ENCODE data around the gene WDR81.
A peak's percentile ranks its signal among the peaks of the same experiment; 100 is the strongest.
"Not testable (repeated sequence)": the region's sequence is repeated elsewhere in the genome, so short reads cannot be mapped to it uniquely, and the experiment has no call there.

The WDR81 gene

GRCh38 chr17:1707107-1707506 lies 17.4 kb upstream of the WDR81 start:
- DNase-seq (ENCODE audit: low read depth, low spot score), result no peak
- TF ChIP-seq CTCF (IDR thresholded peaks at IDR 0.05; ENCODE audit: low read depth, low read length), result no peak
- H3K4me3 ChIP-seq (ENCODE audit: low read depth, low read length), result no peak overlapping the region
- in situ Hi-C loops (cut with HindIII; ENCODE audit: low sequenced_read_pairs), result no loop called here

GRCh38 chr17:1708791-1709346 lies 15.6 kb upstream of the WDR81 start:
- in situ Hi-C loops (cut with HindIII; ENCODE audit: low sequenced_read_pairs); H3K4me3 ChIP-seq (ENCODE audit: low read depth, low read length); DNase-seq (ENCODE audit: low read depth, low spot score): not testable (repeated sequence)

- in situ Hi-C loops (cut with HindIII; ENCODE audit: low sequenced_read_pairs), result no loop called here
- H3K4me3 ChIP-seq (ENCODE audit: low read depth, low read length), result peak overlapping the region; percentile 44
- no peak for DNase-seq (ENCODE audit: low read depth, low spot score)
- no peak for TF ChIP-seq CTCF (IDR thresholded peaks at IDR 0.05; ENCODE audit: low read depth, low read length)
Measured at GRCh38 chr17:1709403-1709951, 15.0 kb upstream of the WDR81 start.

- no peak for TF ChIP-seq CTCF (IDR thresholded peaks at IDR 0.05; ENCODE audit: low read depth, low read length)
- in situ Hi-C loops (cut with HindIII; ENCODE audit: low sequenced_read_pairs), result no loop called here
- peak within 1 kb of the TSS; percentile 44 for H3K4me3 ChIP-seq (ENCODE audit: low read depth, low read length)
- peak; percentile 71 for DNase-seq (ENCODE audit: low read depth, low spot score)
Measured at GRCh38 chr17:1709971-1710806, 14.3 kb upstream of the WDR81 start, which contains the start of gene TLCD2. TSS of gene TLCD2 (minus strand) at chr17:1710377. CDS start at chr17:1710242, 135 bp downstream.

GRCh38 chr17:1710807-1711553 lies 13.5 kb upstream of the WDR81 start:
- DNase-seq (ENCODE audit: low read depth, low spot score), result no peak
- in situ Hi-C loops (cut with HindIII; ENCODE audit: low sequenced_read_pairs), result no loop called here
- TF ChIP-seq CTCF (IDR thresholded peaks at IDR 0.05; ENCODE audit: low read depth, low read length), result no peak
- H3K4me3 ChIP-seq (ENCODE audit: low read depth, low read length), result peak overlapping the region; percentile 44

GRCh38 chr17:1711804-1712203 lies 12.7 kb upstream of the WDR81 start:
- no peak for TF ChIP-seq CTCF (IDR thresholded peaks at IDR 0.05; ENCODE audit: low read depth, low read length)
- DNase-seq (ENCODE audit: low read depth, low spot score), result no peak
- in situ Hi-C loops (cut with HindIII; ENCODE audit: low sequenced_read_pairs), result no loop called here
- H3K4me3 ChIP-seq (ENCODE audit: low read depth, low read length), result no peak overlapping the region

All from astrocyte of the spinal cord (primary cell).